Immature natural killer cell (primary cell): ENCODE data around the gene ASIP. TPM values are rescaled to one million over a fixed set of nuclear protein-coding genes. Genes with fewer than 3 reads are reported as not detected.
"Not testable (repeated sequence)": the region's sequence is repeated elsewhere in the genome, so short reads cannot be mapped to it uniquely, and the experiment has no call there.

Experiments
- DNase-seq, 3 donors: peaks; one replicate each; pipeline ENCODE4 v3.0.0; 2022; ENCODE audit warnings: mixed read lengths in 1 of 3
- H3K27ac Mint-ChIP-seq, 6 donors: one replicate each; pipeline ENCODE4 v1.8.0; 2020; ENCODE audit warnings: mixed read lengths in 6 of 6, mild to moderate bottlenecking in 5 of 6, inconsistent platforms in 4 of 6, moderate library complexity in 3 of 6
- H3K27me3 Mint-ChIP-seq, 3 donors: one replicate each; pipeline ENCODE4 v1.8.0; 2020 to 2021; ENCODE audit warnings: low read depth in 3 of 3, mild to moderate bottlenecking in 3 of 3, mixed read lengths in 3 of 3, moderate library complexity in 3 of 3, inconsistent platforms in 1 of 3
- H3K36me3 Mint-ChIP-seq, 3 donors: one replicate each; pipeline ENCODE4 v1.8.0; 2020; ENCODE audit warnings: mixed read lengths in 3 of 3, inconsistent platforms in 2 of 3, mild to moderate bottlenecking in 2 of 3
- H3K4me1 Mint-ChIP-seq, 2 donors: one replicate each; pipeline ENCODE4 v1.8.0; 2020; ENCODE audit warnings: inconsistent platforms in 2 of 2, mild to moderate bottlenecking in 2 of 2, mixed read lengths in 2 of 2, moderate library complexity in 1 of 2
- H3K4me3 Mint-ChIP-seq, 5 donors: one replicate each; pipeline ENCODE4 v1.8.0; 2020; ENCODE audit warnings: mild to moderate bottlenecking in 5 of 5, mixed read lengths in 5 of 5, inconsistent platforms in 3 of 5, moderate library complexity in 3 of 5
- H3K9me3 Mint-ChIP-seq, 6 donors: one replicate each; pipeline ENCODE4 v1.8.0; 2020; ENCODE audit warnings: mild to moderate bottlenecking in 6 of 6, mixed read lengths in 6 of 6, inconsistent platforms in 4 of 6, moderate library complexity in 3 of 6
- polyA plus RNA-seq, 3 donors: library from polyadenylated mRNA; unstranded; fragments of 300-500 nt; fragmentation: Illumina TruSeq; gene quantifications; one replicate each; pipeline ENCODE4 v1.2.3, GENCODE V29; 2021

ASIP gene
- polyA plus RNA-seq, 3 donors from 2014 or later = 0.43 TPM; not detected in 2

DNA sequence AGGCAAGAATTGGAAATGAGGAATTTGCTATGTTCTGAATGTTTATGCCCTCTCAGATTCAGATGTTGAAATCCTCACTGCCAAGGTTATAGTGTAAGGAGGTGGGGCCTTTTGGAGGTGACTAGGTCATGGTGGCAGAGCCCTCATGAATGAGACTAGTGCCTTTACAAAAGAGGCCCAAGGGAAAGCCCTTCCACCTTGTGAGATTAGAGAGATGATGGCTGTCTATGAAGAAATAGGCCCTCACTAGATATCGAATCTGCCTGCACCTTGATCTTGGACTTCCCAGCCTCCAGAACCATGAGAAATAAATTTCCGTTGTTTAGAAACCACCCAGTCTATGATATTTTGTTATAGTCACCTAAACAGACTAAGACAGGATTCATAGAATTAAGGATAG is 10.4 kb downstream of the ASIP start:
- Mint-ChIP-seq H3K9me3 (no peaks in the 10 kb centered on the region), H3K4me1 (peaks cover 10 to 12% of the 10 kb centered on the region in 2 donors), H3K27me3 (peaks cover 0 to 3% (median 0%) of the 10 kb centered on the region in 3 donors), H3K36me3 (no peaks in the 10 kb centered on the region), H3K27ac (no peak overlapping the region), H3K4me3 (no peak overlapping the region)
- DNase-seq = no peak

DNA sequence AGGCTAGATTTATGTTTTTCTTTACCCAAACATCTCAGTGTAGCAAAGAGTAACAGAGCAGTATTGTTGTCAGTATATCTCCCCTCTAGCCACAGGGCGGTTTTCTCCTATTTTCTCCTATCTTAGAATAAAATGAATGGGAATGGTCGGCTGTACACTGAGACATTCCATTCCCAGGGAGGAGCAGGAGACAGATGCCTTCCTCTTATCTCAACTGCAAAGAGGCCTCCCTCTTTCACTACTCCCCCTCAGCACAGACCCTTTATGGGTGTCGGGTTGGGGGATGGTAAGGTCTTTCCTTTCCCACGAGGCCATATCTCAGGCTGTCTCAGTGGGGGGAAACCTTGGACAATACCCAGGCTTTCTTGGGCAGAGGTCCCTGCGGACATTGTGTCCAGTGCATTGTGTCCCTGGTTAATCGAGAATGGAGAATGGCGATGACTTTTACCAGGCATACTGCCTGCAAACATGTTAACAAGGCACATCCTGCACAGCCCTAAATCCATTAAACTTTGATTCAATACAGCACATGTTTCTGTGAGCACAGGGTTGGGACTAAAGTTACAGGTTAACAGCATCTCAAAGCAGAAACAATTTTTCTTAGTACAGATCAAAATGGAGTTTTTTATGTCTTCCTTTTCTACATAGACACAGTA is 11.3 kb downstream of the ASIP start:
- H3K27ac Mint-ChIP-seq, H3K27me3 Mint-ChIP-seq, H3K36me3 Mint-ChIP-seq, H3K9me3 Mint-ChIP-seq, H3K4me3 Mint-ChIP-seq, DNase-seq: not testable (repeated sequence)
- H3K4me1 Mint-ChIP-seq = peaks cover 10 to 12% of the 10 kb centered on the region in 2 donors

DNA sequence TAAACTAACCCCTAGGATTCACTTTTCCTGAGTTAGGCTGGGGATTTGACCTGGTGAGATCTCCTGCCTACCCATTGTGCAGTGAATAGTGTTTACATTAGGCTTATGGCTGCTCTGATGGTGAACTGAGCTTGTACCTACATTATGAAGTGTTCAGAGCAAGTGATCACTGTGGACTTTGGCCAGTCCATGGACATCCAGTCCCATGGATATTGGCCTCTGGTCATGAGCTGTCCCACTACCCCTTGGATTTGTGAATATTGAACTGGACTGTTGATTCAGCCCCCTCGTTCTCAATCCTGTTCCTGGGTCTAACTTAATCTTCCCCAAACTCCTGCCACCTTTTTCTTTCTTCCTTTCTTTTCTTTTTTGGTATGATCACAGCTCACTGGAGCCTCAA is 13.8 kb downstream of the ASIP start:
- H3K9me3 Mint-ChIP-seq = no peaks in the 10 kb centered on the region
- no peak overlapping the region for H3K4me3 Mint-ChIP-seq
- H3K27ac Mint-ChIP-seq = no peak overlapping the region
- H3K4me1 Mint-ChIP-seq = peaks cover 0 to 1% of the 10 kb centered on the region in 2 donors
- H3K27me3 Mint-ChIP-seq = no peaks in the 10 kb centered on the region
- no peaks in the 10 kb centered on the region for H3K36me3 Mint-ChIP-seq
- no peak for DNase-seq

DNA sequence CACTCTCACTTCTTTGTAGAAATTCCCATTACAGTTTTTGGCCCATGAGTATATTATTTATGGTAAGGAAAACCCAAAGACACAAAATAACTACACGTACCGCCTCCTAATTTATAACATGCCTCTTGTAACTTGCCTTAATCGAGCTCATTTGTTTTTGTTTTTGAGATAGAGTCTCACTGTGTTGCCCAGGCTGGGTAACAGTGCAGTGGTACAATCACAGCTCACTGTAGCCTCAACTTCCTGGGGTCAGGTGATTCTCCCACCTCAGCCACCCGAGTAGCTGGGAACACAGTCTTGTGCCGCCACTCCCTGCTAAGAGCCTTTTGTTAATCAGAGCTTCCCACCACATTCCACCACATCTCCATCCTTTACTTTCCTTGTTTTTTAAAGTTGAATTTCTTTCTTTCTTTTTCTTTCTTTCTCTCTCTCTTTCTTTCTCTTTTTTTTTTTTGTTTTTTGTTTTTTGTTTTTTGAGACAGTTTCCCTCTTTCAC is 15.5 kb downstream of the ASIP start:
- Mint-ChIP-seq H3K4me3 (no peak overlapping the region), H3K27ac (no peak overlapping the region), H3K9me3 (no peaks in the 10 kb centered on the region), H3K4me1 (no peaks in the 10 kb centered on the region), H3K36me3 (no peaks in the 10 kb centered on the region), H3K27me3 (no peaks in the 10 kb centered on the region)
- DNase-seq = no peak

DNA sequence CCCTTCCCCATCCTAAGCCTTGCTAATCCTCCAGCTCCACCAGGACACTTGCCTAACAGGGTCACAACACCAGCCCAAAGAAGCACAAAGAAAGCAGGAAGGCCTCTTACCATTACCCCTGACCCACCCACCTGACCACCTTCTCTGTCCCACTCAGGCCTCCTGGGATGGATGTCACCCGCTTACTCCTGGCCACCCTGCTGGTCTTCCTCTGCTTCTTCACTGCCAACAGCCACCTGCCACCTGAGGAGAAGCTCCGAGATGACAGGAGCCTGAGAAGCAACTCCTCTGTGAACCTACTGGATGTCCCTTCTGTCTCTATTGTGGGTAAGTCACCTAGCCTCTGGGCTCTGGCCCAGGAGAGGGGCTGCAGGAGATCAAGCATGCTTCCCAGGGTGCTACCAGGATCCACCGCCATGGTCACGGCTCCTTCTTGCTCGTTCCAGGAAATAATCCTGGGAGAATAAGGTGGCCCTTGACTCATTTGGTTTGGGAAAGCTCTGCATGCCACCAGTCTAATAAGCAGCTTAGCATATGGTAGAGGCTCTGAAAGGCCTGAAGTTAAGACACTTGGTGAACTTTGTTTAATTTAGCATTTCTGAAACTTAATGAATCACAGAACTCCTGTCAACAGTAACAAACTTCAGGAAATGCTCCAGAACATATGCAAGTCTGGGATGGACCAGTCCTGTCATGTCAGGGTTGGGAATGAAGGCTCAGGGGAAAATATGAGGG is 19.2 kb downstream of the ASIP start:
- peaks cover 6 to 8% of the 10 kb centered on the region in 2 donors for H3K4me1 Mint-ChIP-seq

DNA sequence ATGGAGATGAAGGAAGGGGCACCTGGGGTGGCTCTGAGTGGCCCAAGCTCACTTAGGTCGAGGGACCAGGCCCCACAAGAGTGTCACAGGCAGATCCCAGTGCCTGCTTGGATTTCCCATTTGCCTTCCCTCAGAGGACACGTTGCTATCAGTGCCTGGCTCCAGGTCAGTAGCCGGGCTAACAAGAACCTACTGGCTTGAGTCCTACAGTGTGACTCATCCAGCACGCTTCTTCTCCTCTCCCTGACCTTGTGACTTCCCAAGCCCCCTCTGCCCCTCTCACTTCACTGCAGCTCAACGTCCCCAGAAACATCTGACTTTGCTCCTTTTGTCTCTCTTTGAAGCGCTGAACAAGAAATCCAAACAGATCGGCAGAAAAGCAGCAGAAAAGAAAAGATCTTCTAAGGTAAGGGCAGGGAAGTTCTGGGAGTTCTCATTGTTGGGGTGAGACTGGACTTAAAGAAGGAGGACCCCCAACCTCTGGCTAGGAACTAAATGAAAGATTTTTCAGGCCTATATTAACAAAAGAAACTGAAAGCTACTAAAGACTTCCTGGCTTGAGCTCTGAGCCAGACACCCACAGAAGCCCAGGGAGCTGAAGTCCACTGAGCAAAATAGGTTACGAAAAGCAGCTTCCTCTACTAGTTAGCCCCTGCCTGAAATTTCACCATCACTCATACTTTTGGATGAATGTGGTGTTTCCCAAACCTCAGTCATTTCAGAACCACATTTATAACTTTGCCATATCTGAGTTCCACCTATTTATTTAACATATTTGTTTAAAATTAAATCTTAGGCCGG is 21.5 kb downstream of the ASIP start:
- DNase-seq = peak in 1 of 3 donors; percentile 6
- Mint-ChIP-seq H3K9me3 (no peaks in the 10 kb centered on the region), H3K4me3 (no peak overlapping the region), H3K27ac (peak overlapping the region; percentile 3 to 61 (median 49)), H3K27me3 (peaks cover 0 to 2% (median 0%) of the 10 kb centered on the region in 3 donors), H3K36me3 (peaks cover 0 to 4% (median 0%) of the 10 kb centered on the region in 3 donors), H3K4me1 (peaks cover 6 to 8% of the 10 kb centered on the region in 2 donors)

More for the DNA sequence above, 19.2 kb downstream of the ASIP start:
- Mint-ChIP-seq H3K27ac (peak overlapping the region in 1 of 6 donors; percentile 52), H3K9me3 (no peaks in the 10 kb centered on the region), H3K36me3 (no peaks in the 10 kb centered on the region), H3K4me3 (no peak overlapping the region), H3K27me3 (peaks cover 0 to 2% (median 0%) of the 10 kb centered on the region in 3 donors)
- DNase-seq = no peak

DNA sequence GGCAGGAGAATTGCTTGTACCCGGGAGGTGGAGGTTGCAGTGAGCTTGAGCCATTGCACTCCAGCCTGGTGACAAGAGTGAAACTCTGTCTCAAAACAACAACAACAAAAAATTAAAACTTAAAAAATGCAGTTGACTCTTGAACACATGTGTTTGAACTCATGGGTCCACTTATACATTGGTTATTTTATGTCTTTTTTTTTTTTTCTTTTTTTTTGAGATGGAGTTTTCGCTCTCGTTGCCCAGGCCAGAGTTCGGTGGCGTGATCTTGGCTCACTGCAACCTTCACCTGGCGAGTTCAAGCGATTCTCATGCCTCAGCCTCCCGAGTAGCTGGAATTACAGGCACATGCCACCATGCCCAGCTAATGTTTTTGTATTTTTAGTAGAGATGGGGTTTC is 22.2 kb downstream of the ASIP start:
- not testable (repeated sequence) for DNase-seq, H3K9me3 Mint-ChIP-seq, H3K4me1 Mint-ChIP-seq, H3K27me3 Mint-ChIP-seq, H3K4me3 Mint-ChIP-seq, H3K36me3 Mint-ChIP-seq, H3K27ac Mint-ChIP-seq

DNA sequence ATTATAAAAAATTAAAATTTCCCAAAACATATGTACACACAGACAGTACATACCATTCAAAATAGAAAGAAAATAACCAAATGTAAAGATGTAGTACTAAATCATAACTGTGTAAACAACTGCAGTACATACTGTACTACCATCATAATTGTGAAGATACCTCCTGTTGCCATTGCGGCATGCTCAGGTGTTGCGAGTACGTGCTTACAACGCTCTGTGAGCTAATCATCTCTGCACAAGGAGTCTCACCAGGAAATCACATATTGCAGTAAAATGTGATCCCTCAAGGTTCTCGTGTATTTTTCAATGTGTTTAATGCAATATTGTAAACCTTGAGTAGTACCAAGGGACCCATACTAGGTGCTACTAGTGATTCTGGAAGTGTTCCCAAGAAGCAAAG is 22.9 kb downstream of the ASIP start:
- Mint-ChIP-seq H3K4me3 (no peak overlapping the region), H3K27ac (no peak overlapping the region), H3K36me3 (peaks cover 0 to 4% (median 0%) of the 10 kb centered on the region in 3 donors)

DNA sequence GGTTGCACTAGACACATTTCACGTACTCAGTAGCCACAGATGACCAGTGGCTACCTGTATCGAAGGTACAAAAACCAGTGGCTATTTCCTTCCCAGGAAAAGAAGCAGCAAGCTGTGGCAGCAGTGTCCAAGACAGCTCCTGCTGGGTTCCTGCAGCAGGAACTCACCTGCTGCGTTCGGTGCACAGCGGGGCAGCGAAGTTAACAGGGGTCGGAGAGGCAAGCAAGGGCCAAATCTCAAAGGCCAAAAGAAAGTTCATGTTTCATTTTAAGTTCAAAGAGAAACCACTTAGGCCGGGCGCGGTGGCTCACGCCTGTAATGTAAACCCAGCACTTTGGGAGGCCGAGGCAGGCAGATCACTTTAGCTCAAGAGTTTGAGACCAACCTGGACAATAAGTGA is 26.9 kb downstream of the ASIP start:
- Mint-ChIP-seq H3K4me3 (peak overlapping the region; percentile 42 to 67 (median 56)), H3K4me1 (peaks cover 0 to 7% of the 10 kb centered on the region in 2 donors), H3K36me3 (peaks cover 0 to 4% (median 0%) of the 10 kb centered on the region in 3 donors), H3K9me3 (no peaks in the 10 kb centered on the region), H3K27ac (no peak overlapping the region), H3K27me3 (peaks cover 0 to 6% (median 0%) of the 10 kb centered on the region in 3 donors)
- no peak for DNase-seq

More for the DNA sequence above, 22.9 kb downstream of the ASIP start:
- H3K4me1 Mint-ChIP-seq = peaks cover 8 to 10% of the 10 kb centered on the region in 2 donors
- peaks cover 0 to 3% (median 2%) of the 10 kb centered on the region in 3 donors for H3K27me3 Mint-ChIP-seq
- DNase-seq = no peak
- H3K9me3 Mint-ChIP-seq = no peaks in the 10 kb centered on the region

DNA sequence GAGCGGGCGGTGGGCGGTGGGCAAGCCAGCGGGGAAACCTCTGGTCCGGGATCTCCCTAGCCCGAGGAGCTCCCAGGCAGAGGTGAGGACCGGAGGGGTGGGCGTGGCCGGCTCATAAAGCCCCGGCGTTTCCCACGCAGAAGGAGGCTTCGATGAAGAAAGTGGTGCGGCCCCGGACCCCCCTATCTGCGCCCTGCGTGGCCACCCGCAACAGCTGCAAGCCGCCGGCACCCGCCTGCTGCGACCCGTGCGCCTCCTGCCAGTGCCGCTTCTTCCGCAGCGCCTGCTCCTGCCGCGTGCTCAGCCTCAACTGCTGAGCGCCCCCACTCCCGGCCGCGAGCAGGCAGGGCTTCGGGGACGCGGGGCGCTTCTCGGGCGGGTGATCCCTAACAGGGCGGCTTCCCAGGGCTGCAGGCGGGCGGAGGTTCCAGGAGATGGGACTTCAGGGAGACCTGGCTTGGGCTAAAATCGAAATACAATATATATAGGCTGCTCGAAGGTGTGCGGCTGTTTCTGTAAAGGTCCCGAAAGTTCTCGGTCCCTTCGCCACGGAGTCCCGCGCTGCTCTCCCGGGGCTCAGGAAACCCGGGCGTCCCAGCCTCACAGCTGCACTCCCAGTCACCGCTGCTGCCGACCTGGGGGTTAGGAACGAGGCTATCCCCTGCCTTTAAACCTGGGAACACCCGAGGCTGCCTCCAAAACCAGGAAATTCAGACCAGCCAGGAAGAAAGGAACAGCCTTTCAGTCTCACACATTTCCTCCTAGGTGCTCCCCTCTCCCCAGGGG is 27.8 kb downstream of the ASIP start:
- Mint-ChIP-seq H3K27me3 (peaks cover 0 to 6% (median 1%) of the 10 kb centered on the region in 3 donors), H3K36me3 (peaks cover 0 to 4% (median 0%) of the 10 kb centered on the region in 3 donors), H3K4me3 (peak overlapping the region; percentile 41 to 74 (median 53)), H3K9me3 (no peaks in the 10 kb centered on the region), H3K4me1 (peaks cover 0 to 7% of the 10 kb centered on the region in 2 donors), H3K27ac (no peak overlapping the region)
- DNase-seq = peak in 2 of 3 donors; percentile 17 to 21

DNA sequence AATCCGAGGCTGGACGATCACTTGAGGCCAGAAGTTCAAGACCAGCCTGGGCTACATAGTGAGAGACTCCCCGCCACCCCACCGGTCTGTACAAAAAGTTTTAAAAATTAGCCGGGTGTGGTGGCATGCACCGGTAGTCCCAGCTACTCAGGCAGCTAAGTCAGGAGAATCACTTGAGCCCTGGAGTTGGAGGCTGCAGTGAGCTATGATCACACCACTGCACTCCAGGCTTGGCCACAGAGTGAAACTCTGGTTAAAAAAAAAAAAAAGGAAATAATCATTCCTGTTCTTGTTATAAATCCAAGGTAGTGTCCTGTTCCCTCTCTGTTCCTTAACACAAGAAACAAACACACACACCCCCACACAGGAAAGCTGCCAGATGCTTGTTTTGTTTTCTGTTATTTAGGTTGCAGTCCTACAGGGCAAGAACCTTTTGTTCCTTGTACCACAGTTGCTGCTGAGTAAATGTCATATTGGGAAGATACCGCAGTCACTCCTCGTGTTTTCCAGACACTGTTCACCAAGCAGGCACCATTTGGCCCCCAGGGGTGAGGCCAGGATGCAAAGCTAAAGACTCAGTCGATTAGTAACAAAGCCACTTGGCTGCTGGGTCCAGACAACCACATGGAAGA is 28.9 kb downstream of the ASIP start:
- H3K4me1 Mint-ChIP-seq = peaks cover 0 to 7% of the 10 kb centered on the region in 2 donors
- H3K9me3 Mint-ChIP-seq = no peaks in the 10 kb centered on the region
- peak overlapping the region in 2 of 5 donors; percentile 12 to 20 for H3K4me3 Mint-ChIP-seq
- no peak for DNase-seq
- H3K27me3 Mint-ChIP-seq = peaks cover 0 to 6% (median 1%) of the 10 kb centered on the region in 3 donors
- no peak overlapping the region for H3K27ac Mint-ChIP-seq
- H3K36me3 Mint-ChIP-seq = peaks cover 0 to 4% (median 0%) of the 10 kb centered on the region in 3 donors

DNA sequence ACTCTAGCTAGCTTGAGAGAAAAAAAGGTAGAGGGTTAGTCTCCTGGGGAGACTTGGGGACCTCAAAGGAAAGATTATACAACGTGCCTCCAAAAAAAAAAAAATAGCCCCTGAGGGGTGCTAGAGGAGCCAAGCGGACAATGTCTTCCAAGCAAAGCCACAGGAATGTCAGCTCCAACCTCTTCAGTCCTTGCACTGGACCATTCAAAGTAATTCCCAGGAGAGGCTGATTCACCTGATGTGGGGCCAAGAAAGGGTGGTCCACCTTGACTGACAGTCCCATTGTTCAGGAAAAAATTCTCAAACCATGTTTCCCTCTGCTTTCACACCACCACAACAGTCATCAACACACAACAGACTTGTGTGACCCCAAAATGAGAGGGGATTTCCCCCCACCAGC is 30.7 kb downstream of the ASIP start:
- H3K36me3 Mint-ChIP-seq = peaks cover 0 to 3% (median 0%) of the 10 kb centered on the region in 3 donors
- peaks cover 0 to 6% (median 1%) of the 10 kb centered on the region in 3 donors for H3K27me3 Mint-ChIP-seq
- no peak for DNase-seq
- H3K4me1 Mint-ChIP-seq = peaks cover 0 to 7% of the 10 kb centered on the region in 2 donors
- H3K27ac Mint-ChIP-seq = no peak overlapping the region
- H3K4me3 Mint-ChIP-seq = no peak overlapping the region
- no peaks in the 10 kb centered on the region for H3K9me3 Mint-ChIP-seq

DNA sequence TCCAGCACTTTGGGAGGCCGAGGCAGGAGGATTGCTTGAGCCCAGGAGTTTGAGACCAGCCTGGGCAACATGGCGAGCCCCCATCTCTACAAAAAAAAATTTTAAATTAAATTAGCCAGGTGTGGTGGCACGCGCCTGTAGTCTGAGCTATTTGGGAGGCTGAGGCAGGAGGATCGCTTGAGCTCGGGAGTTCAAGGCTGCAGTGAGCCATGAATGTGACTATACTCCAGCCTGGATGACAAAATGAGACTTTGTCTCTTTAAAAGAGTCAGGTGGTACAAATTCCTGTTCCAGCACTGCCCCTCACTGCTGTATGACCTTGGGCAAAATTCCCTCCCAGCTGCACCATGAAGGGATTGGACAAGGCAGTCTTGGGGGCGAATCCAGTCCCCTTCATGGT is 33.5 kb downstream of the ASIP start:
- Mint-ChIP-seq H3K4me3 (no peak overlapping the region), H3K9me3 (no peaks in the 10 kb centered on the region), H3K36me3 (no peaks in the 10 kb centered on the region), H3K4me1 (no peaks in the 10 kb centered on the region), H3K27me3 (peaks cover 0 to 3% (median 0%) of the 10 kb centered on the region in 3 donors), H3K27ac (no peak overlapping the region)
- no peak for DNase-seq
